ENCODE results near the gene AIMP2. TPM values are rescaled to one million over a fixed set of nuclear protein-coding genes. Genes with fewer than 3 reads are reported as not detected.
A peak's percentile ranks its signal among the peaks of the same experiment; 100 is the strongest.

AIMP2 gene
- total and polyA plus RNA-seq, 5 experiments from 2014 or later, result 12.6 to 23.9 (median 14.1) TPM

DNA sequence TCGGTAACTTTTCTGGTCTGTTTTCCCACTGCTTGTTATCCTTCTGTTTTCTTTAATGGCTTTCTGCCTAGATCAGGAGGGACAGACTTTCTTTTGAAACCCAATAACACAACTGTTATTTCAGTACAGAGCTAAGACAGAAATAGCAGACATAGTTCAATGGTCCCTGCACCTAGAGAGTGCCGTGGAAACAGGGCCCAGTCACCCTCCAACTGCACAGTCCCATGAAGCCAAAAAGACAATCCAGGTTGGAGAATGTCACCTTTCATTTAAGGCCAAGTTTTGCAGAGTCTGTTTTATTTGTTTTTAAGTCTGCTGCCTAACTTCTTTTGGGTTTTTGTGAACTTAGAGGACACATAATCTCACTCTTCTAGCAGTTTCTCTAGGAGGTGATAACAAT, 2.5 kb downstream of the AIMP2 start:
- DNase-seq, result no peak
- H3K36me3 Mint-ChIP-seq, result peaks cover 0 to 26% (median 0%) of the 10 kb centered on the region in 3 donors
- POLR2A ChIA-PET, result no interaction called here
- H3K27ac Mint-ChIP-seq, result peak overlapping the region in 6 of 10 donors; percentile 19 to 60 (median 36)
- H3K9me3 Mint-ChIP-seq, result no peaks in the 10 kb centered on the region
- no peaks in the 10 kb centered on the region for H3K27me3 Mint-ChIP-seq
- peaks cover 15 to 39% (median 30%) of the 10 kb centered on the region in 4 donors for H3K4me1 Mint-ChIP-seq
- H3K4me3 Mint-ChIP-seq, result peak overlapping the region in 2 of 10 donors; percentile 82 to 94
- no peak for ATAC-seq

DNA sequence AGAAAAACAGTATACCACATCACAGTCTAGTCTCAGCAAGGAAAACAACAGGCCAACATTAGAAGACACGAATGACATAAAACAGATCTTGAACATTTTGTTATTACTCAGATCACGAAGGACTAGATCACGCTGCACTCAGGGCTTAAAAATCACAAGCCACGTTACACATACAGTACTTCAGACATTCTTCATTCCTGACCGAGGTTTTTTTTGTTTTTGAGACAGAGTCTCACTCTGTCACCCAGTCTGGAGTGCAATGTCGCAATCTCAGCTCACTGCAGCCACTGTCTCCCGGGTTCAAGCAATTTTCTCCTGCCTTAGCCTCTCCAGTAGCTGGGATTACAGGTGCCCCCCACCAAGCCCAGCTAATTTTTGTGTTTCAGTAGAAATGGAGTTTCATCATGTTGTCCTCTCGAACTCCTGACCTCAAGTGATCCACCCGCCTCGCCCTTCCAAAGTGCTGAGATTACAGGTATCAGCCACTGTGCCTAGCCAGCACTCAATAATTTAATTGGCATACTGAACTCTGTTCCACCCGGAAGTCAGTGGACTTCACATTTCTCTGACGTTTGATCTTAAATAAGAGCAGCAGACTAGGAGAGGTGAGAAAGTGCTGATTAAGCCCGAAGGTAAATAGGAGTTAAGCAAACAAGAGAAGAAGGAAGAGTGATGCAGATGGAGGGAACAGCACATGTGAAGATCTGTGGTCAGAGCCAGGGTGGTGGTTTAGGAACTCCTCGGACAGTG, 3.5 kb downstream of the AIMP2 start:
- DNase-seq (no peak), ATAC-seq (no peak)
- no peaks in the 10 kb centered on the region for H3K9me3 Mint-ChIP-seq
- H3K36me3 Mint-ChIP-seq, result peaks cover 0 to 35% (median 0%) of the 10 kb centered on the region in 3 donors
- H3K27me3 Mint-ChIP-seq, result no peaks in the 10 kb centered on the region
- no peak overlapping the region for H3K4me3 Mint-ChIP-seq
- POLR2A ChIA-PET, result no interaction called here
- peaks cover 10 to 34% (median 23%) of the 10 kb centered on the region in 4 donors for H3K4me1 Mint-ChIP-seq
- peak overlapping the region; percentile 11 to 89 (median 63) for H3K27ac Mint-ChIP-seq

DNA sequence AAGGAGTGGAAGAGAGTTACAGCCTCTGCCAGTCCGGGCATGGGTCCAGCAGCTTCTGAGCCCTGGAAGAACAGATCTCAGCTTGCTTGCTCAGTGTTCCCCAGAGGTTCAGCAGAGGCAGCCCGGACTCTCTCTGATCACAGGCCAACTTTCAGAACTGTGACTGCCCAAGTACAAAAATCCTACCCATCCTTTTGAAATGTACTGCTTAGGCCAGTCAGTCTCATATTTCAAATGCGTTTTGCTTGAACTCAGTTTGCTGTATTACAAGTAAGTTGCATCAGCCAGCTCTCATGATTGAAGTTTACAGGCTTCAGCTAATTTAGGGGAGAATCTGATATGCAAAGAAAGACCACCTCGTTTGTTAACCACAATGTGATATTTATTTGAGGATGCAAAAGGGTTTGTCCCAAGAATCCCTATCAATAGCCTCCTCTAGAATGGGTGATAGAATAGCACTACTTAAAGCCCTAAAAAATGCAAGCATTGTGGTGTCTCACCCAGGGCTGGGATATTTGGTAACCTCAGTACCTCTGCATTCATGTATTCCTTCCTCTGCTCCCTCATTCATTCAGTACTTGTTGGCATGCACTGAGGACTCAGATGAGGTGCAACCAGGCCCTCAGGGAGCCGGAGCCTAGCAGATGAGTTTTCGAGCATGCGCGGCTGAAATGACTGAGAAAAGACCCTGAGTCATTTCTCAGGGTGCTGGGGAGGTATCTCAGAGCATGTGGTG, 7.0 kb downstream of the AIMP2 start:
- Mint-ChIP-seq H3K27ac (peak overlapping the region in 6 of 10 donors; percentile 11 to 72 (median 66)), H3K27me3 (no peaks in the 10 kb centered on the region), H3K36me3 (peaks cover 0 to 69% (median 6%) of the 10 kb centered on the region in 3 donors), H3K4me1 (peaks cover 6 to 17% (median 7%) of the 10 kb centered on the region in 4 donors), H3K4me3 (no peak overlapping the region), H3K9me3 (no peaks in the 10 kb centered on the region)
- POLR2A ChIA-PET, result no interaction called here
- DNase-seq (no peak), ATAC-seq (no peak)

GRCh38 chr7:6016653-6016966, 7.5 kb downstream of the AIMP2 start:
- no peak for DNase-seq
- Mint-ChIP-seq H3K36me3 (peaks cover 0 to 74% (median 6%) of the 10 kb centered on the region in 3 donors), H3K27me3 (no peaks in the 10 kb centered on the region), H3K27ac (peak overlapping the region in 4 of 10 donors; percentile 52 to 72 (median 68)), H3K9me3 (no peaks in the 10 kb centered on the region), H3K4me3 (no peak overlapping the region), H3K4me1 (peaks cover 4 to 12% (median 7%) of the 10 kb centered on the region in 4 donors)
- ATAC-seq, result no peak
- POLR2A ChIA-PET, result no interaction called here

- H3K27ac Mint-ChIP-seq, result peak overlapping the region in 6 of 10 donors; percentile 7 to 82 (median 34)
- H3K36me3 Mint-ChIP-seq, result peaks cover 7 to 84% (median 18%) of the 10 kb centered on the region in 3 donors
- H3K9me3 Mint-ChIP-seq, result no peaks in the 10 kb centered on the region
- H3K4me3 Mint-ChIP-seq, result no peak overlapping the region
- POLR2A ChIA-PET, result interaction anchor here (0.6 to 0.8 kb wide), 2 partner anchors 12 to 17 kb away, joined by 3 read pairs; no protein-coding TSS in a partner anchor
- DNase-seq, result no peak
- ATAC-seq, result no peak
- H3K4me1 Mint-ChIP-seq, result peaks cover 5 to 8% (median 6%) of the 10 kb centered on the region in 4 donors
- H3K27me3 Mint-ChIP-seq, result no peaks in the 10 kb centered on the region
Measured at GRCh38 chr7:6020371-6021286, 11.6 kb downstream of the AIMP2 start.

DNA sequence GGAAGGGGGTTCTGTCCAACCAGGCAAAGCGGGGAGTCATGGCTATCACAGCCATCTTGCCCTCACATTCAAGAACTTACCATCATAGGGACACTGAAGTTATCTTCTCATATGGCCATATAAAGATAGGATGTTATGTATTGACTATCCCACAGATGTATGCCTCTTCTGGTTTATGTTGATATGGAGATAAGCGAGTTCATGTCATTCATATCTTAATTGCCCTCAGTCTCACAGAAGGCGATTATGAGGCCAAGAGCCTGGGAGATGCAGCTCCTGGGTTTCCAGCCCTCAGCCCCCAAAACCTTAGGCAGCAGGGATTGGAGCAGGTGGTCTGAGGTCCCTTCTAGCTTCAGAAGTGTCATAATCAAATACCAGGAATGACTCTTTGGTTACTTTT, 13.6 kb downstream of the AIMP2 start:
- POLR2A ChIA-PET, result interaction anchor here (0.5 kb wide), 1 partner anchor 1158 kb away, joined by 3 read pairs; no protein-coding TSS in a partner anchor
- DNase-seq (no peak), ATAC-seq (no peak)
- Mint-ChIP-seq H3K9me3 (no peaks in the 10 kb centered on the region), H3K4me3 (no peak overlapping the region), H3K27ac (peak overlapping the region in 6 of 10 donors; percentile 14 to 83 (median 28)), H3K27me3 (no peaks in the 10 kb centered on the region), H3K36me3 (peaks cover 7 to 79% (median 20%) of the 10 kb centered on the region in 3 donors), H3K4me1 (peaks cover 9 to 25% (median 24%) of the 10 kb centered on the region in 4 donors)

- no peak for DNase-seq
- POLR2A ChIA-PET, result interaction anchor here (1.7 kb wide), 1 partner anchor 15 kb away, joined by 9 read pairs; the partner anchor contains the start of genes AIMP2 and PMS2
- H3K9me3 Mint-ChIP-seq, result no peaks in the 10 kb centered on the region
- H3K36me3 Mint-ChIP-seq, result peaks cover 7 to 81% (median 21%) of the 10 kb centered on the region in 3 donors
- peak overlapping the region in 3 of 10 donors; percentile 3 to 55 (median 12) for H3K4me3 Mint-ChIP-seq
- peaks cover 9 to 25% (median 24%) of the 10 kb centered on the region in 4 donors for H3K4me1 Mint-ChIP-seq
- no peak for ATAC-seq
- peak overlapping the region in 8 of 10 donors; percentile 3 to 92 (median 63) for H3K27ac Mint-ChIP-seq
- no peaks in the 10 kb centered on the region for H3K27me3 Mint-ChIP-seq
Measured at GRCh38 chr7:6023974-6024435, 14.9 kb downstream of the AIMP2 start.

- Mint-ChIP-seq H3K36me3 (peaks cover 7 to 75% (median 20%) of the 10 kb centered on the region in 3 donors), H3K9me3 (no peaks in the 10 kb centered on the region), H3K27me3 (no peaks in the 10 kb centered on the region), H3K27ac (peak overlapping the region; percentile 82 to 97 (median 92)), H3K4me3 (peak overlapping the region; percentile 77 to 92 (median 83)), H3K4me1 (peaks cover 9 to 26% (median 24%) of the 10 kb centered on the region in 4 donors)
- DNase-seq (peak; percentile 56 to 84 (median 68)), ATAC-seq (peak; percentile 100)
- POLR2A ChIA-PET, result interaction anchor here (0.9 to 1.3 kb wide), 2 partner anchors 18 to 79 kb away, joined by 3 to 6 read pairs; partner anchors contain the start of genes AIMP2 and PMS2
Measured at GRCh38 chr7:6026011-6026819, 17.1 kb downstream of the AIMP2 start.

DNA sequence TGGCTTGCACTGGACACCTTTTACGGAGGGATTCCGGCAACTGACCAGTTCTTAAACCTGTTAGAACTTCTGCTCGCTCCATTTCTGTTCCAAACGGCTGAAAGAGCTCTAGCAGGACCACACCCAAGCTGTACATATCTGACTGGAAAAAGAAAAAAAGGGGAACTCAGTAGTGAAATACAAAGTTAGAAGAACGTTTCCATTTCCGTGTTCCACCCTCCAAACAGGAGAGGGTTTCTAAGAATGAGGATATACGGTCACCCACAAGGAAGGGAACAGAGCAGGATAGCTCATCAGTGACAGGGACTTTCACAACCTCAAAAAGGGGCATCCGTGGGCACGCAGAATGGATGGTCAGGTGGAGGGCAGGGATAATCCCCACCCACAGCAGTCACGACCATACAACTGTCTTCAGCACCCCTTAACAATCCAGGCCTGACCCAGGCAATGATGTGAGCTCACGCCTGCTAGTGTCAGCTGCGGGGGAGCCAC, 17.8 kb downstream of the AIMP2 start:
- POLR2A ChIA-PET, result interaction anchor here (0.9 to 1.2 kb wide), 2 partner anchors 17 to 18 kb away, joined by 3 to 6 read pairs; partner anchors contain the start of genes AIMP2 and PMS2
- H3K4me1 Mint-ChIP-seq, result peaks cover 10 to 31% (median 30%) of the 10 kb centered on the region in 4 donors

GRCh38 chr7:6027806-6028365, 18.8 kb downstream of the AIMP2 start:
- H3K4me1 Mint-ChIP-seq, result peaks cover 10 to 37% (median 32%) of the 10 kb centered on the region in 4 donors
- no peaks in the 10 kb centered on the region for H3K27me3 Mint-ChIP-seq
- H3K36me3 Mint-ChIP-seq, result peaks cover 7 to 74% (median 19%) of the 10 kb centered on the region in 3 donors
- no peak overlapping the region for H3K4me3 Mint-ChIP-seq
- POLR2A ChIA-PET, result interaction anchor here (1.2 kb wide), 1 partner anchor 18 kb away, joined by 3 read pairs; no protein-coding TSS in a partner anchor
- DNase-seq, result no peak
- ATAC-seq, result no peak
- H3K9me3 Mint-ChIP-seq, result no peaks in the 10 kb centered on the region
- H3K27ac Mint-ChIP-seq, result peak overlapping the region in 7 of 10 donors; percentile 25 to 97 (median 84)

More for the DNA sequence above, 17.8 kb downstream of the AIMP2 start:
- H3K27ac Mint-ChIP-seq, result peak overlapping the region; percentile 82 to 97 (median 92)
- H3K27me3 Mint-ChIP-seq, result no peaks in the 10 kb centered on the region
- no peak for ATAC-seq
- DNase-seq, result no peak
- H3K9me3 Mint-ChIP-seq, result no peaks in the 10 kb centered on the region
- H3K36me3 Mint-ChIP-seq, result peaks cover 7 to 75% (median 20%) of the 10 kb centered on the region in 3 donors
- H3K4me3 Mint-ChIP-seq, result peak overlapping the region in 7 of 10 donors; percentile 77 to 92 (median 83)
